ENCODE measurements around the gene FAM53A.

FAM53A gene

GRCh38 chr4:1623821-1624518 lies 60.1 kb downstream of the FAM53A start:
- DNase-seq (ENCODE audit: low spot score): no peak

- no peak for DNase-seq (ENCODE audit: low spot score)
These were observed 60.7 kb downstream of the FAM53A start for GRCh38 chr4:1623400-1623799.

- no peak for DNase-seq (ENCODE audit: low spot score)
These were observed 61.2 kb downstream of the FAM53A start for GRCh38 chr4:1622956-1623355.

GRCh38 chr4:1622238-1622637 lies 61.9 kb downstream of the FAM53A start:
- DNase-seq (ENCODE audit: low spot score): no peak

- DNase-seq (ENCODE audit: low spot score): no peak
These were observed 62.6 kb downstream of the FAM53A start for GRCh38 chr4:1621526-1621925.

- DNase-seq (ENCODE audit: low spot score): no peak
These were observed 64.9 kb downstream of the FAM53A start for GRCh38 chr4:1619151-1619672.

GRCh38 chr4:1618438-1618837 lies 65.7 kb downstream of the FAM53A start:
- no peak for DNase-seq (ENCODE audit: low spot score)

GRCh38 chr4:1616557-1616930 lies 67.6 kb downstream of the FAM53A start:
- no peak for DNase-seq (ENCODE audit: low spot score)

GRCh38 chr4:1615786-1616556 lies 68.1 kb downstream of the FAM53A start:
- DNase-seq (ENCODE audit: low spot score): no peak

- no peak for DNase-seq (ENCODE audit: low spot score)
These were observed 69.1 kb downstream of the FAM53A start for GRCh38 chr4:1614854-1615595.

- no peak for DNase-seq (ENCODE audit: low spot score)
These were observed 69.6 kb downstream of the FAM53A start for GRCh38 chr4:1614502-1614853.

GRCh38 chr4:1614049-1614448 lies 70.1 kb downstream of the FAM53A start:
- no peak for DNase-seq (ENCODE audit: low spot score)

GRCh38 chr4:1613099-1613495 lies 71.0 kb downstream of the FAM53A start:
- DNase-seq (ENCODE audit: low spot score): no peak

- no peak for DNase-seq (ENCODE audit: low spot score)
These were observed 71.6 kb downstream of the FAM53A start for GRCh38 chr4:1612278-1613098.

GRCh38 chr4:1611501-1611870 lies 72.6 kb downstream of the FAM53A start:
- no peak for DNase-seq (ENCODE audit: low spot score)

- no peak for DNase-seq (ENCODE audit: low spot score)
These were observed 73.2 kb downstream of the FAM53A start for GRCh38 chr4:1610791-1611500.

GRCh38 chr4:1609901-1610790 lies 74.0 kb downstream of the FAM53A start:
- DNase-seq (ENCODE audit: low spot score): no peak

GRCh38 chr4:1608821-1609500 lies 75.2 kb downstream of the FAM53A start:
- no peak for DNase-seq (ENCODE audit: low spot score)

GRCh38 chr4:1608196-1608820 lies 75.8 kb downstream of the FAM53A start:
- DNase-seq (ENCODE audit: low spot score): no peak
